Activated T-cell treated with anti-CD3 and anti-CD28 coated beads for 24 hours (primary cell): ENCODE measurements around the gene LBH.

Experiments
- DNase-seq: peaks from one replicate; pipeline ENCODE4 v3.0.0-alpha.2; 2020; ENCODE audit warnings: low read depth

LBH gene

DNA sequence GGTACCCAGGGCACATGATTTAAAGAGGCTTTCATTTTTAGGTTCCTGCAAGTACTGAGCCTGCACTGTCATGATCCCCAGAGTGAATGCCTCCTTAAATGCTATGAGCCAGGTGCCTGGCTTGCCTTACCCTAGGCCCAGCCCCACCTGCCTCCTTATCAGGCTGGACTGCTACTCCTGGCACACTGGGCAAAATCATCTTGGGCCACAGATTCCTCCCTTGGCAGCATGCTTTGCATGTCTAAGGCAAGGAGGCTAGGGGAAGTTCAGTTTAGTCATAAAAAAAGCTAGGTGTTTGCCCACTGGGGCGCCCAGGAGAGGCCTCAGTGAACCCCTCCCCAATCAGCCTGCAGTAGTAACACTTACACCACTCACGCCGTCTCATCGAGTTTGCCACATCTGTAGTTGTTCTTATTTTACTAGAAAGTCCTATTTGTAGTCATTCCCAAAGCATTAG, 45.1 kb downstream of the LBH start:
- no peak for DNase-seq

DNA sequence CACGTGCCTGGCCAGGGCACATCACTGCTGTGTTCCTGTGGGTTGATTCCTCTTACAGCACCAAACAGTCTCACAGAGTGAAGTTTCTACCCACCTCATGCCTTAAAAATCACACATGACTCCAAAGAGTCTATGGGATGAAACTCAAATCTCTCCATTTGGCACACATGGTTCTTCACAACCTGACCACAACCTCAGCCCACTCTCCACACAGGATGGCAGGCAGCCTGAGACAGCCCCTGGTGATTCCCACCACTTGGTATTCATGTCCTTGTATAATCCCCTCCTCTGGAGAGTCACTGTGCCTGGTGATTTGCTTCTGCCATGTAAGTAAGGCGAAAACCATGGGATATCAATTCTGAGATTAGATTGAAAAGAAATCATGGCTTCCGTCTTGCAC, 46.2 kb downstream of the LBH start:
- DNase-seq = no peak

DNA sequence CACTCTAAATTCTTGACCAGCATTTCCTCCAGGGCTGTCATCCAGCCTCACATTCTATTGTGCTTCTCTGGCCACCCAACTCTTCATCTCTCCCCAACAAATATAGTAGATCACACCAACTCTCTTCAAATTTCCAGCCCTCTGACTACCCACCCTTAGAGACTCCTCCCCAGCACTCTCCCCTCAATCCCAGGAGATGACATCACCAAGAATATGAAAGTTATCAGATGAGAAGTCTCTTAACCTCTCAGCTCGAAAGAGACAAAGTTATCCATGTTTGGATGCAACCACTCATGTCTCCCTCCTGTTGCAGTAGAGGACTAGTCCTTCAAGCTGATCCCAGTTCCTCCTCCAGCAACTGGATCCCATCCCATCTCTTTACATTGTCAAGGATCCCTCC, 47.1 kb downstream of the LBH start:
- no peak for DNase-seq

DNA sequence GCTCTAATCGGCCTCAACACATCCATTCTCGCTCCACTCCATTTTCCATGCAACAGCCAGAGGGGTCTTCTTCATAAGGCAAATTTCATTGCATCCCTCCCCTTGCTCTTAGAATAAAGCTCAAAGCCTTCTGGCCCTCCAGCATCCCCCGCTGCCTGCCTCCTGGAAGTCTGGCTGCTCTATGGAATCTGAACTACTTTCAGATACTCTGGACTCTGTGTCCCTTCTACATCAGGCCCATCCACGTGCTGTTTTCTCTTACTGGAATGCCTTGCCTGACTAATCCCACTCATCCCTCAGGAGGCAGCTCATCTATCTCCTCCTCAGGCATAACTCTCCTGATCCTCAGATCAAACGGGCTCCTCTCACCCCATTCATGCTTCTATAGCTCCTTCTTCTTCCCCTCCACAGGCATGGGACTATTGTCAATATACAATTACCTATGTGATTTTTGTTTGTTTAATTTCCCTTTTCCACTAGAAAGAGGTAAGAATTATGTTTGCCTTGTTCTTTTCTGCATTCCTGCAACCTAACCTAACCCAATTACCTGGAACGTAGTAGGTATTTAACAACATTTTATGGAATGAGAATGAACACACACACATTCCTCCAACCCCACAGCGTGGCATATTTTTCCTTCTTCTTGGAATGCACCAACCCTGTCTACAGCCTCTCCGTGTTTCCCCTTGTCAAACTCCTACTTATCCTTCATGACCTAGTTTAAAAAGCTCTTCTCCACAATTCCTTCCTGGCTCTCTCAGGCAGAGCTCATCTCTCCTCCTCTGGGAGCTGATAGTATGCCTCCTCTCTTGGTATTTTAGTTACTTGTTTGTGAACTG, 49.5 kb downstream of the LBH start:
- no peak for DNase-seq

DNA sequence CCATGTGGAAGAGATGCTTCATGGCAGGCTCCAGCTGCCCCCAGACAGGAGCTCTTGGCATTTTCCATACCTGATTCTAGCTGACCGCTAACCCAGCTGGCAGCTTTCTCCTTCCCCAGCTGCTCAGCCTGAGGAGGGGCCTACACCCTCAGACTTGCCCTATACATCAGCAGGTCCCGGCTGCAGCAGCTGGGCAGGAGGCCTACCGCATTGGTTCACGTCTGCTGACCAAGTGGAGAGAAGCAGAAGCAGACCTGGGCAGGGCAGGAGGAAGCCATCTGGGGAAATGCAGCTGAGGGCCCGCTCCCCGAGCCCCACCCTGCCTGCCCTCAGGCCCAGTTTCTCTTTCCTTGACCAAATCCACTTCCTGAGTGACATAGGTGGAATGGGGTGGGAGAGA, 50.7 kb downstream of the LBH start:
- DNase-seq = no peak

DNA sequence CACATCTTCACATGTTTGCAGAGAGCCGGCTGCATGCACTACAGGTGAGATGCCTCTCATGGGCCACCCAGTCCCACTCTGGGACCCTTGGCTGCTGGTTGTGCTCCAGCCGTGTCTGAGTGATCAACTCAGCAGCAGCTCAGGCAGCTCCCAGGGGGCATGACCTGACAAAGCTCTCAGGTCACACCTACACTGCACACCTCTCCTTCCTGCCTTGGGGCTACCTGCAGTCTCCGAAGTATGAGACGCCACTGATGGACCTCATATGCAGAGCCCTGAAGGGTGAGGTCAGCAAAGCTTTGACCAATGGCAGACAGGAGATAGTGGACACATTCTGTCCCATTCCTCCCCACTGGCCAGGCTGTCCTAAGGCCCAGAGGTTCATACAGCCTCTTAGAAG, 51.4 kb downstream of the LBH start:
- DNase-seq = no peak

DNA sequence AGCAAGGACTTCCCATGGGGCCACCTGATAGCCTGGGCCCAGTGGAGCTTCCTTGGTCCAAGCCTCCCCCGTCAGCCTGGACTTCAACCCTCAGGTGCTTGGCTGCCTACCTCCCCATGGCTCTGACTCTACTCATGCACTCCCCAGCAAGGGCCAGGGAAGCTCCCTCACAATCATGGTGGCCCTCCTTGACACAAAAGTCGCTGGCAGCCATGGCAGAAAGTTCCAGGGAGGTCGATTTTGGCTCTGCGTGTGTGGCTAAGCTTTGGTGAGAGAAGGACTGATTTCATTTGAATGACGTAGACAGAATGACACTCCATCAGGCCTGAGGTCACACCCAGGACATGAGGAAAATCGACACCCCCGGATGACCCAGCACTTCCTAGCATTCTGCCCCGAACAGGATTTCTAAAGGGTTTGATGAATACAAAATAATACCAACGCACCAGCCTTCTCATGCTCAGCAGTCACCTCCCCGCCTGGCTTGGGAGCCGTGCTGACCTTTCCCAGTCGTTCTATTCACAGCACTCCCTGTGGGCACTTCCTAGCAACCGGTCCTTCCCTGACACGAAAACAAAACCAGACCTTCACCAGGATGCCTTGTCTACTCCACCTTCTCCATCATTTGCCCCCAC, 52.7 kb downstream of the LBH start:
- no peak for DNase-seq

DNA sequence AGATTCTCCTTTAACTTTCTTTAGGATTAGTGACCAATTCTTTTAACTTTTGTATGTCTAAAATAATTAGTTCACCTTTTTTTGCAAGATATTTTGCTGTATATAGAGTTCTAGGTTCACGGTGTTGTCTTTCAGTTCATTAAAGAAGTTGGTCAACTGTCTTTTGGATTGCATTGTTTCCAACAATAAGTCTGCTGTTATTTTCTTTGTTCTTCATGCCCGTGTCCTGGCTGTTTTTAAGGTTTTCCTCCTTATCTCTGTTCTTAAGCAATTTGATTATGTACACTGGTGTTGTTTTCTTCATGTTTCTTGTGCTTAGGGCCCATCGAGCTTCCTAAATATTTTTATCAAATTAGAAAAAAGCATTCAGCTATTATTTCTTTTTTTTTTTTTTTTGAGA, 54.4 kb downstream of the LBH start:
- DNase-seq = no peak

DNA sequence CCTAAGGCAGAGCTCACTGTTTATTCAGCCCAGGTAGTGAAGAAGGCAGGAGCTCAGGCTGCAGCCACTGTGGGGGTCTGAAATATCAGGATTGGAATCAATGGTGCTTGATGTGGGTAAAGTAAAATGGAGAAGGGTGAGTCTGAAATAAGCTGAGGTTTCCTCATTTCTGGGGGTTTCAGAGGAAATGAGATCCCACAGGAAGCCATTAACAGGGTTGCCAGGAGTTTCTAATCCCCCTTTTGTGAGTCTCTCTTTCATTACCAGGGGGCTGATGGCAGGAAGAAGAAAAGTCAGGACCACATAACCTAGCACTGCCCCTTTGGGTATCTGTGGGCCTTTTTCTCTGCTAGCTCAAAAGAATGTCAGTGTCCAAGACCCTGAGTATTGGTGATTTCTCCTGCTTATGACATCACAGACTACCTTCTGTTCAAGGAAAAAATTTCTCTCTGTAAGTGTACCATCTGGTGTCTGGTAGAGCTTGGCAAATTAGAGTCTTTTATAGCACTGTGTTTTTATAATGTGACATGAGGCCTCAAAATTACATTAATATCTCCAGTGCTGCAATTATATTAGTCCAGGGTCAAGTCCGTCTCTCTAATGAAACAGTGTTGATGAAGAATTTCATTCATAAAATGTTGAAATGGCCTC, 56.0 kb downstream of the LBH start:
- no peak for DNase-seq

DNA sequence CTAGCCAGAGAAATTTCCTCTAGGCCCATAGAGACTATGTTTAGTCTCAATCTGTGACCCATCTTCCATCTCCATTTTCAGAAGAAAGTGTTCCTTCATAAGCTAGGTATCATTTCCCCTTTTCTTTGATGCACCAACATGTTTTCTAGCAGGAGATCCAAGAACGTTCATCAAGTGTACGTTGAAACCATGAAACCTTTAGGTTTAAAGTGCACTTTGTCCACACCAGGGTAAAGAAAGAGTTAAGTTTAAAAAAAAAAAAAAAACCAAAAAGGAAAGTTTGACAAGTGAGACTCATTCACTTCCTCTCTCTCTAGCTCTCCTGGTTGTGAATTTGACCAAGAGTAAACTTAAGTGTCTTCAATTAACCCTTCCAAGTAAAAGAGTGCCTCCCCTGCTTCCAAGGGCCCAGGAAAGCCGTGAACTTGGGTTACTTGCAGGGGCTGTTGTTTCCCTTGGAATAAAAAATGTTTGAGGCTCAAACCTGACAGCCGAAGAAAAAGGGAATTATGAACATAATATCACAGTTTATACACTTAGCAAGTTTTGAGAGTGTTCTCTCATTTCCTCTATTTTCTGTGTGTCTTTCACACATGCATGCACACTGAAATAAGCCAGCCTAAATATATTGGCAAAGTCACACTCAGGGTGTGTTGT, 56.7 kb downstream of the LBH start:
- DNase-seq = no peak

DNA sequence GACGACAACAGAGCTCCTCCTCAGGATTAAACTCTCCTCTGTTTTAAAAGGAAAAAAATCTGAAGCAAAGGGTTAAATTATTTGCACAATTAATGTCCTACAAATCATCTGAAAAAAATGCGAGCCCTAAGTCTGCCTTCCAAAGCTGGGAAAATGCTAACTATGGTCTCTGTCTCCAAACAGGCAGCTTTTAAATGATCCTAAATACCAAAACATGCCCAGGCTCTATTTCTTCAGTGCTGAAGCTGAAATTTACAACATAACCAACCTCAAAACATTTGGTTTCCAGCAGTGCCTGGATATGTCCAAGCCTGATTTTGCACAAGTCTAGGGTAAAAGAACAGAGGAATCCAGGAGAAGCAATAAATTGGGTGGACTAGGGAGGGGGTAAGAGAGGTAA, 57.2 kb downstream of the LBH start:
- DNase-seq = no peak

DNA sequence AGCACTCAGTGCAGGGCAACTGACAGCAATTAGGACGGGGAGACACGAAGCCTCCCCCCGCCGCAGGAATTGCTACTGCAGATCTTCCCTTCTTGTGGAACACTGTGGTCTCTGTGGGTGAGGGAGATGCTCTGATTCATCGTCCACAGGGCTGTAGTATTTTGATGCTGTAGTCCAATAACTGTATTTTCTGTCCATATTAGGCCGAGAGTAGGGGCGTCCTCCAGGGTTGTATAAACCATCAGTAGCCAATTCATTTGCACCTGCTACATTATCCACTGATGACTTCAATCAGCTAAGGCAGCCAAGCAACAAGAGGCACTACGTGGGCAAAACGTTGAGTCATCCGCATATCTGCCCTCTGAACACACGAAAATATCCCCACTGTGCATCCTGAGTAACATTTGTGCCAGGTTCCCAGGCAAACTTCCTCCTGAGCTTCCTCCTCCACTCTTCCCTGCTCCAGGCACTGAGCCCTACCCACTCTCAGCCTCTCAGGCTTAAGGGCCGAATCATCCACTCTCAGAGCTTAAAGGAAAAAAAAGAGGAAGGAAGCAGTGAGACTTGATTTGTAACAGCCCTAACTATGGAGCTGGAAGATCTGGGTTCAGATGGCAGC, 62.1 kb downstream of the LBH start:
- DNase-seq = no peak

DNA sequence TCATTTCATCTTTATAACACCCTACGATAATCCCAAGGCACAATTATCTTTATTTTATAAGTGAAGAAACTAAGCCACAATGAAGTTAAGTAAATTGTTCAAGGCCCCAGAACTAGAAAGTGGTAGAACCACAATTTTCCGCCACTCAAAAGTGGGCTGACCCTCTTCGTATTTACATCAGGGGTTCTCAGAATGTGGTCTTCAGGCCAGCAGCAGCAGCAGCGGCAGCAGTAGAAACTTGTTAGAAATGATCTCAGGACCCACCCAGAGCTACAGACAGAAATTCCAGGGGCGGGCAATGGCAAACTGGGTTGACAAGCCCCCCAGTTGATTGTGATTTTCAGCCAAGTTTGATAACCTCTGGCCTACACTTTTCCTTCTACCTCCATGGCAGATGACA, 62.8 kb downstream of the LBH start:
- DNase-seq = no peak

DNA sequence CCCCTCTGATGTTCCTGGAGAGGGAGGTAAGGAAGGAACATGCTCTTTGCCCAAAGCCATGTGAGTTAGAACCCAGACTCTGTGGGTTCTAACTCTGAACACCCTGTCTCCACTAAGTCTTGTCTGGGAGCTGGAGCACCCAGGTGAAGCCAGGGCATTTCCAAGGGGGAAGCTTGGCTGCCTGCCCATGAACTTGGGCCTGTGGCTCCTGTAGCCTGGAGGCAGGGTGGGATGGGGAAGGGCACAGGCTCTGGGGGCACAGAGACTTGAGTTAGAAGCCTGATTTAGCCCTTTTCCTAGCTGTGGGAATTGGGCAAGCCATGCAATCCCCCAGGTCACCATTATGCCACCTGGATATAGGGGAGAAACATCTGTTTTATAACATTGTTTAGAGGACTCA, 65.2 kb downstream of the LBH start:
- no peak for DNase-seq

DNA sequence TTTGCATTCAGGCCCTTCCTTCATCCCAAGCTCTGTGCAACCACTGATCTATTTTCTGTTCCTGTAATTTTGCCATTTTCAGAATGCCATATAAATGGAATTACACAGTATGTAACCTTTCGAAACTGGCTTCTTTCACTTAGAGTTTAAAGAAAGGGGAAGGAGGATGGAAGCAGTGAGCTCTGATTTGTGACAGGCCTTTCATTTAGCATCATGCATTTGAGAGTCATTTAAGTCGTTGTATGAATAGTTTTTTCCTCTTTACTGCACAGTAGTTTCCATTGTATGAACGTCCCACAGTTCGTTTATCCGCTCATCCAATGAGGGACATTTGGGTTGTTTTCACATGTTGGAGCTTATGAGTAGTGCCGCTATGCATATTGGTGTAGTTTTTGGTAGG, 67.0 kb downstream of the LBH start:
- DNase-seq = no peak

DNA sequence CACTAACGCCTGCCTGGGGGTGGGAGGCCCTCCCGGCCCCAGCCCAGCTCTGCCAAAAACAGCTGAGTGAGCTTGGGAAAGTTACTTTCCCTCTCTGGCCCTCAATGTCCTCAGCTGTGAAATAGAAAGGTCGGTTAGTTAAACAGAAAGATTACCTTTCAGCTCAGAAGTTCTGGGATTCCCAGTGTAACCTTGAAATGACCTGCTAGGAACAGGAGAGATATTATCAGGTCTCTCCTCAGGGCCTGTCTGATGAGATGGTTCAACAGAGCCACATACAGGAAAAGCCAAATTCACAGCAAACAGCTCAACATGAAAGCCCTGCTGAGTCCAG, 68.8 kb downstream of the LBH start:
- DNase-seq = no peak

DNA sequence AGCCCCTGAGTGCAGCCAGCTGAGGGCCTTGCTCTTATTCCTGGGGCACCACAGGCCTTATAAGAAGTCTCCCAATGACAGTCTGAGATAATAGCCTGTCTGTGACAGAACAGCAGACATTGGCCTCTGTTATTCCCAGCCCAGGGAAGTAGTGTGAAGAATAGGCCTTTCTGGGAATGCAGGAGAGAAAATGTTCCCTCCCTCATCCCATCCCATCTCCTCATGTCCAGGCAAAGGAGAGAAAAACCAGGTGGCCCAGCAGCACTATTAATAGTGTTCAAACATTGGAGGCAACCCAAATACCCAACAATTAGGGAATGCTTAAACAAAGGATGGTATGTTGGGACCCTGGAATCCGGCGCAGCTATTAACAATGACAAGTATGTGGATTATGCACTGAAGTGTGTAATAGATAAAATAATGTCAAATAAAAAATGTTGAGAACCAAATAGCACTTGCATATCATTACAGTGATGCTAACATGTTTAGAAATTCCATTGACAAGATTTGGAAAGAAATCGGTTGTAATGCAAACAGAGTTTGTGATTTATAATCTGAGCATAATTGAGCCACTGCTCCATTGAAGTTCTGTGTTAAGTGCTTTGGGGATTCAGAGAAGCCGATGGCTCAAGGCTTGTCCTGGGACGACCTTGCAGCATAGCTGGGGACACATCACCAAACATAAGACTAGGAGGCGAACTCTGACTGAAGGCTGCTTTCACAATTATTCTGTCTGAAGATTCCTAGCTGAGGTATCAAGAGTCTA, 69.3 kb downstream of the LBH start:
- DNase-seq = no peak

DNA sequence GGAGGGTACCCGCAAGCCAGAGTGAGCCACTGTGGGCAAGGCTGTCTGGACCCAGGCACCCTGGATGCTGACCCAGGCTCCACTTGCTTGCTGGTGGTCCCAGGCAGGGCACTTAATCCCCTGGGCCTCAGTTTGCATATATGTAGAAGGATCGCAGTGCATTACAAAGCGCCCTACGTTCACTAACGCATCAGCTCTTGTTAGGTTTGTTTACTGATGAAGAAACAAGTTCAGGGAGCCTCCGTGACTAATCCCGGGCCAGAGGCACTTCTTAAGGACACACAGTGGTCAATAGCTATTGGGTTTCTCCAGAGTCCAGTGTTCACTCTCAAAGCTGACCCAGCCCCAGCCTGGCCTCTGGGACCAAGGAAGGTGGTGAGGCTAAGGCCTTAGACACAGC, 70.2 kb downstream of the LBH start:
- no peak for DNase-seq

DNA sequence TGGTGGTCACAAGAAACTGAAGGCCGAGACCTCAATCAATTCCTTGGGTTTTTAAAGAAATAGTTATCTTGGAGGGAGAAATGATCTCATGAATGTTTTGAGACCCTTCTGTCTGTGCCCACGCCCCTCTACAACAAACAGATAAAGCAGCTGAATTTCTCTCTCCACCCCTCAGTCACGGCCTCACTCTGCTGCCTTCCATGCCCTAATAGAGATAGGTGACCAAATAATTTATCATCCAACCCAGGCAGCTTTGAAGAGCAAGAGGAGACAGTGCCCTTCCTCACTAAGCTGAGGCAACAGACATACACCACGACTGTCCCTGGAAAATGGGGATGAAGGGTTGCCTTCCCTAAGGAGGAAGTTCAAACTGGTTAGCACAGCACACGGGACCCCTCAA, 71.2 kb downstream of the LBH start:
- no peak for DNase-seq

DNA sequence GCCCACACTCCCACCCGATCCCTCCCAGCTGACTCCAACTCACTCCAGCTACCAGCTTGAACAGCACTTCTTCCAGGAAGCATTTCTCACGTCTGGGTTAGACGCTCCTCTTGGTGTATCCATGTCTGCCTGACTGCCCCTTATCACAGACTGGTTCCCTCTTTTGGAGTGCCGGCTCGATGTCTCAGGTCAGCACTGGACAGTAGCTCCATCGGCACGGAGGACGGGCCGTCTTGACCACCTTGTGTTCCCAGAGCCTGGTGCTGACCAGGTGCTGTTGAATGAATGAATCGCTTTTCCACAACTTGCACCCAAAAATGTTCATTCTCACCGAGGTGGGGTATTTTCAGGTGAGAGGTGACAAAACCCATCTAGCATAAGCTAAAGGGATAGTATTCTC, 71.8 kb downstream of the LBH start:
- DNase-seq = no peak

DNA sequence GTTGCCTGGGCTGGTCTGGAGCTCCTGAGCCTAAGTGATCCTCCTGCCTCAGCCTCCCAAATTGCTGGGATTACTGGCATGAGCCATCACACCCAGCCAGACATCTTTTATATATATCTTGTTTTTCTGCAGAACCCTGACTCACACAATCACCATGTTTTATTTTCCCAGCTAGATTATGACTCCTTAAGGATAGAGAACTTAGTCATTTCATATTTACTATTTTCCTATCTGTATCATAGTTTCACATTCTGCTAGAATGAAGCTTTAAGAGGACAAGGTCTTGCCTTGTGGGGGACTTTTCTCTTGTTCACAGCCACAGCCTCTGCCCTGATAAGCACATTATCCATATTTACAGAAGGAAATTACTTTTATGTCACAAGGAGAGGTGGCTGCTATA, 73.9 kb downstream of the LBH start:
- DNase-seq = no peak

DNA sequence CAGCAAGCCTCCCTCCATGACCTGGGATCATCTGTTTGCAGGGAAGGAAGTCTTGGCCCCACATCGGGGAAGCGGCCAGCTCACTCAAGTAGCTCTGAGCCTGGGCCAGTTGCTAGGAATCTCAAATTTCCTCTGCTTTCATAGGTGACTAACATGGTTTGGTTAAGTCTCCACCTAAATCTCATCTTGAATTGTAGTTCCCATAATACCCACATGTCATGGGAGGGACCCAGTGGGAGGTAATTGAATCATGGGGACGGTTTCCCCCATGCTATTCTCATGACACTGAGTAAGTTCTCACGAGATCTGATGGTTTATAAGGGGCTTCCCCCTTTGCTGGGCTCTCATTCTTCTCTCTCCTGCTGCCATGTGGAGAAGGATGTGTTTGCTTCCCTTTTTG, 75.2 kb downstream of the LBH start:
- DNase-seq = peak; percentile 18
